GM12892 (cell line): ENCODE data around the gene P4HB. TPM values are rescaled to one million over a fixed set of nuclear protein-coding genes. Genes with fewer than 3 reads are reported as not detected.

Source experiments
- DNase-seq: peaks from one replicate; pipeline ENCODE4 v3.0.0; 2011; ENCODE audit not compliant: insufficient read length
- FAIRE-seq: peaks from 2 replicates; lab custom pipeline; 2011; peaks lifted over from hg19 to GRCh38; lab: Jason Lieb, UNC
- POLR2A ChIP-seq: IDR thresholded peaks from 2 replicates; pipeline ENCODE4 v1.6.1; 2011; ENCODE audit warnings: low read depth, low read length, control low read depth
- POLR2AphosphoS5 ChIP-seq: IDR thresholded peaks from 2 replicates; pipeline ENCODE4 v1.6.1; 2011; ENCODE audit warnings: low read depth, low read length, control low read depth
- TAF1 ChIP-seq: IDR thresholded peaks from 2 replicates; pipeline ENCODE4 v1.6.1; 2011; ENCODE audit warnings: low read depth, mild to moderate bottlenecking, control low read depth, low read length, borderline replicate concordance
- polyA plus RNA-seq: library from polyadenylated mRNA; unstranded; fragments of >200 nt; gene quantifications from one replicate; pipeline ENCODE4 v1.2.1, GENCODE V29; 2012; ENCODE audit warnings: missing spikeins, inconsistent platforms; ENCODE audit not compliant: missing spikeins

The P4HB gene
- 491 TPM for polyA plus RNA-seq

GRCh38 chr17:81859906-81860755 is at the start of gene P4HB:
P4HB (minus strand) TSS chr17:81860535; CDS start chr17:81860471, 64 bp downstream.
- DNase-seq (no peak), FAIRE-seq (no peak)
- peak; percentile 91 for TF ChIP-seq POLR2AphosphoS5
- peak; percentile 42; the same call in 1 of the 2 replicates for TF ChIP-seq TAF1
- peak; percentile 97 for TF ChIP-seq POLR2A

GRCh38 chr17:81909231-81909630 is 48.9 kb upstream of the P4HB start:
- no peak for DNase-seq
- no peak for FAIRE-seq
- TF ChIP-seq TAF1 (no peak), POLR2AphosphoS5 (no peak), POLR2A (no peak)

- TF ChIP-seq POLR2A (no peak), TAF1 (no peak), POLR2AphosphoS5 (no peak)
- DNase-seq (no peak), FAIRE-seq (no peak)
Measured at GRCh38 chr17:81908793-81909192, 48.5 kb upstream of the P4HB start.

GRCh38 chr17:81907219-81908145 is 47.1 kb upstream of the P4HB start:
- FAIRE-seq (no peak), DNase-seq (no peak)
- TF ChIP-seq POLR2AphosphoS5 (no peak), TAF1 (no peak), POLR2A (no peak)

- DNase-seq (no peak), FAIRE-seq (no peak)
- TF ChIP-seq POLR2A: no peak
- TF ChIP-seq POLR2AphosphoS5: no peak
- no peak for TF ChIP-seq TAF1
Measured at GRCh38 chr17:81906476-81907218, 46.3 kb upstream of the P4HB start.

- DNase-seq (no peak), FAIRE-seq (no peak)
- no peak for TF ChIP-seq POLR2A
Measured at GRCh38 chr17:81905993-81906392, 45.7 kb upstream of the P4HB start.

GRCh38 chr17:81905424-81905875 is 45.1 kb upstream of the P4HB start:
- DNase-seq (no peak), FAIRE-seq (no peak)

GRCh38 chr17:81904600-81905423 is 44.5 kb upstream of the P4HB start:
- FAIRE-seq: no peak
- no peak for DNase-seq
- TF ChIP-seq POLR2AphosphoS5 (no peak), POLR2A (no peak), TAF1 (no peak)

More at GRCh38 chr17:81905424-81905875, 45.1 kb upstream of the P4HB start:
- no peak for TF ChIP-seq TAF1
- TF ChIP-seq POLR2A: no peak
- TF ChIP-seq POLR2AphosphoS5: no peak

GRCh38 chr17:81903896-81904599 is 43.7 kb upstream of the P4HB start:
- DNase-seq (no peak), FAIRE-seq (no peak)
- TF ChIP-seq POLR2A (no peak), POLR2AphosphoS5 (no peak), TAF1 (no peak)
